Adrenal gland (tissue), 5 donors: Measurements from ENCODE around the gene GALNTL6.

Source experiments
- POLR2A ChIP-seq, 2 donors: fragments of 450-650 bp; IDR thresholded peaks; one replicate each; pipeline ENCODE4 v1.6.1; 2017; ENCODE audit warnings: antibody characterized with exemption in 2 of 2, mild to moderate bottlenecking in 2 of 2, moderate library complexity in 1 of 2
- TF ChIP-seq, protein P1 (sequence below), 6 experiments: fragments of 450-650 bp in 4 of 6; fragments of 200-600 bp in 2 of 6; sonication (generic) in 1 of 6; IDR thresholded peaks; 1 replicate in 5 of 6; 2 replicates in 1 of 6; pipeline versions ENCODE4 v1.5.1 to v1.8.0; 2016 to 2021; ENCODE audit warnings: antibody characterized with exemption in 6 of 6, mild to moderate bottlenecking in 2 of 6, moderate library complexity in 1 of 6
- donor health status: DM: no; HTN: no; CAD: no.

DNA sequence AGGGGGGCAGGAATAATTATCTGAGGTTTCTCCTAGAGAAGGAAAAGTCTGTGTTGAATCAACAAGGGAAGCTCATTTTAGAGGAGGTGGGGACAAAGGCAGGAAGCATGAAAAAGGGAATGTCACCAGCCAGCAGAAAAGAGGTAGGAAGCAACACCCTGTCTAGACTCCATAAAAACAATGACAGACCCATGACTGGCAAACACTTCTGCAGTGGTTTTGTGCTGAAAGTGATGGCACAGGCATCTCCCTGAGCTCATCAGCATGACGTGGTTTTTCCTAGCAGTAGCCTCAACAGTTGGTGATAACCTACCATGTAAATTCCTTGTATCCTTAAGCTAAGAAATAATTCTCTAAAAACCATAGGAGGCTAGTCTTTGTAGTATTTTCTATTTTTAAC, 1244.7 kb downstream of the GALNTL6 start:
- no peak for TF ChIP-seq POLR2A (IDR thresholded peaks at IDR 0.05)
- TF ChIP-seq, protein P1, sequence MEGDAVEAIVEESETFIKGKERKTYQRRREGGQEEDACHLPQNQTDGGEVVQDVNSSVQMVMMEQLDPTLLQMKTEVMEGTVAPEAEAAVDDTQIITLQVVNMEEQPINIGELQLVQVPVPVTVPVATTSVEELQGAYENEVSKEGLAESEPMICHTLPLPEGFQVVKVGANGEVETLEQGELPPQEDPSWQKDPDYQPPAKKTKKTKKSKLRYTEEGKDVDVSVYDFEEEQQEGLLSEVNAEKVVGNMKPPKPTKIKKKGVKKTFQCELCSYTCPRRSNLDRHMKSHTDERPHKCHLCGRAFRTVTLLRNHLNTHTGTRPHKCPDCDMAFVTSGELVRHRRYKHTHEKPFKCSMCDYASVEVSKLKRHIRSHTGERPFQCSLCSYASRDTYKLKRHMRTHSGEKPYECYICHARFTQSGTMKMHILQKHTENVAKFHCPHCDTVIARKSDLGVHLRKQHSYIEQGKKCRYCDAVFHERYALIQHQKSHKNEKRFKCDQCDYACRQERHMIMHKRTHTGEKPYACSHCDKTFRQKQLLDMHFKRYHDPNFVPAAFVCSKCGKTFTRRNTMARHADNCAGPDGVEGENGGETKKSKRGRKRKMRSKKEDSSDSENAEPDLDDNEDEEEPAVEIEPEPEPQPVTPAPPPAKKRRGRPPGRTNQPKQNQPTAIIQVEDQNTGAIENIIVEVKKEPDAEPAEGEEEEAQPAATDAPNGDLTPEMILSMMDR (IDR thresholded peaks at IDR 0.05): no peak
